ENCODE data around the gene ITPR1. TPM values are rescaled to one million over a fixed set of nuclear protein-coding genes. Genes with fewer than 3 reads are reported as not detected.

Gene ITPR1
- total and polyA plus RNA-seq, 2 experiments from 2014 or later = 6.8 to 21.0 TPM

- TF ChIP-seq ZNF462 (CRISPR knock-in tag; IDR thresholded peaks at IDR 0.05) = no peak
- TF ChIP-seq ETS1 (IDR thresholded peaks at IDR 0.05) = no peak
- TF ChIP-seq CREB1 (CRISPR knock-in tag; IDR thresholded peaks at IDR 0.05; ENCODE audit: low read depth) = no peak
- TF ChIP-seq CTCF (conservative IDR thresholded peaks at IDR 0.05; ENCODE audit: low read depth in 2 of 2) = no peak
- TF ChIP-seq ZNF331 (CRISPR knock-in tag; IDR thresholded peaks at IDR 0.05; ENCODE audit: low read depth) = no peak
Measured at GRCh38 chr3:4528320-4528719, 35.2 kb downstream of the ITPR1 start (continued).

Data from GM23338 (cell line).